ENCODE measurements around the gene EFHB. TPM values are rescaled to one million over a fixed set of nuclear protein-coding genes. Genes with fewer than 3 reads are reported as not detected.
"Not testable (repeated sequence)": the region's sequence is repeated elsewhere in the genome, so short reads cannot be mapped to it uniquely, and the experiment has no call there.

EFHB gene
- total RNA-seq, 1 experiment from 2014 or later, result 1.5 TPM

- no peak overlapping the region for H3K27ac Mint-ChIP-seq (ENCODE audit: low read depth, unreplicated experiment)
- H3K4me1 Mint-ChIP-seq (ENCODE audit: insufficient read depth, unreplicated experiment), result peaks cover 5% of the 10 kb centered on the region
- DNase-seq (ENCODE audit: unreplicated experiment), result no peak
- intact Hi-C loops (cut with micrococcal nuclease), result no loop called here
- no peak overlapping the region for H3K4me3 Mint-ChIP-seq (ENCODE audit: unreplicated experiment)
- TF ChIP-seq CTCF (IDR thresholded peaks at IDR 0.05; ENCODE audit: unreplicated experiment), result no peak
- CTCF ChIA-PET, result no interaction called here
- POLR2A ChIA-PET, result no interaction called here
- no peaks in the 10 kb centered on the region for H3K36me3 Mint-ChIP-seq (ENCODE audit: insufficient read depth, unreplicated experiment)
- no peaks in the 10 kb centered on the region for H3K27me3 Mint-ChIP-seq (ENCODE audit: insufficient read depth, unreplicated experiment)
- no peaks in the 10 kb centered on the region for H3K9me3 Mint-ChIP-seq (ENCODE audit: unreplicated experiment)
- BruUV-seq (replicated peaks), result no TSS peak
These were observed 30.4 kb downstream of the EFHB start for GRCh38 chr3:19903649-19904048.

- Mint-ChIP-seq H3K4me3 (ENCODE audit: unreplicated experiment) (no peak overlapping the region), H3K9me3 (ENCODE audit: unreplicated experiment) (no peaks in the 10 kb centered on the region), H3K4me1 (ENCODE audit: insufficient read depth, unreplicated experiment) (peaks cover 6% of the 10 kb centered on the region), H3K27me3 (ENCODE audit: insufficient read depth, unreplicated experiment) (no peaks in the 10 kb centered on the region), H3K27ac (ENCODE audit: low read depth, unreplicated experiment) (no peak overlapping the region), H3K36me3 (ENCODE audit: insufficient read depth, unreplicated experiment) (no peaks in the 10 kb centered on the region)
- TF ChIP-seq CTCF (IDR thresholded peaks at IDR 0.05; ENCODE audit: unreplicated experiment), result no peak
- ChIA-PET CTCF (interaction anchor here (0.6 to 1.3 kb wide), 4 partner anchors 8 to 913 kb away, joined by 3 to 4 read pairs (median 4); no protein-coding TSS in a partner anchor), POLR2A (interaction anchor here (1.0 to 1.5 kb wide), 7 partner anchors 12 to 155 kb away, joined by 3 to 7 read pairs (median 5); no protein-coding TSS in a partner anchor)
- BruUV-seq (replicated peaks), result no TSS peak
- intact Hi-C loops (cut with micrococcal nuclease), result no loop called here
- peak; percentile 72 for DNase-seq (ENCODE audit: unreplicated experiment)
These were observed 32.1 kb downstream of the EFHB start for GRCh38 chr3:19901918-19902317.

GRCh38 chr3:19901337-19901736 lies 32.7 kb downstream of the EFHB start:
- DNase-seq (ENCODE audit: unreplicated experiment), result no peak
- ChIA-PET CTCF (interaction anchor here (0.6 to 1.2 kb wide), 3 partner anchors 9 to 1653 kb away, joined by 3 to 4 read pairs (median 3); no protein-coding TSS in a partner anchor), POLR2A (interaction anchor here (1.0 to 1.5 kb wide), 7 partner anchors 11 to 156 kb away, joined by 3 to 7 read pairs (median 5); no protein-coding TSS in a partner anchor)
- intact Hi-C loops (cut with micrococcal nuclease), result no loop called here
- no peaks in the 10 kb centered on the region for H3K27me3 Mint-ChIP-seq (ENCODE audit: insufficient read depth, unreplicated experiment)
- no TSS peak for BruUV-seq (replicated peaks)
- no peaks in the 10 kb centered on the region for H3K36me3 Mint-ChIP-seq (ENCODE audit: insufficient read depth, unreplicated experiment)
- no peak overlapping the region for H3K4me3 Mint-ChIP-seq (ENCODE audit: unreplicated experiment)
- no peak for TF ChIP-seq CTCF (IDR thresholded peaks at IDR 0.05; ENCODE audit: unreplicated experiment)
- H3K4me1 Mint-ChIP-seq (ENCODE audit: insufficient read depth, unreplicated experiment), result peaks cover 6% of the 10 kb centered on the region
- no peaks in the 10 kb centered on the region for H3K9me3 Mint-ChIP-seq (ENCODE audit: unreplicated experiment)
- peak overlapping the region; percentile 27 for H3K27ac Mint-ChIP-seq (ENCODE audit: low read depth, unreplicated experiment)

GRCh38 chr3:19899833-19900232 lies 34.2 kb downstream of the EFHB start:
- ChIA-PET POLR2A (interaction anchor here (0.8 kb wide), 1 partner anchor 9 kb away, joined by 3 read pairs; no protein-coding TSS in a partner anchor), CTCF (interaction anchor here (0.7 to 1.1 kb wide), 2 partner anchors 12 to 18 kb away, joined by 3 to 5 read pairs; no protein-coding TSS in a partner anchor)
- H3K9me3 Mint-ChIP-seq (ENCODE audit: unreplicated experiment); H3K27me3 Mint-ChIP-seq (ENCODE audit: insufficient read depth, unreplicated experiment); H3K27ac Mint-ChIP-seq (ENCODE audit: low read depth, unreplicated experiment); H3K36me3 Mint-ChIP-seq (ENCODE audit: insufficient read depth, unreplicated experiment); intact Hi-C loops (cut with micrococcal nuclease); BruUV-seq (replicated peaks); H3K4me3 Mint-ChIP-seq (ENCODE audit: unreplicated experiment); H3K4me1 Mint-ChIP-seq (ENCODE audit: insufficient read depth, unreplicated experiment); DNase-seq (ENCODE audit: unreplicated experiment): not testable (repeated sequence)
